GM21737 (cell line): ENCODE data around the gene TRMT2B.
"Not testable (repeated sequence)": the region's sequence is repeated elsewhere in the genome, so short reads cannot be mapped to it uniquely, and the experiment has no call there.

Experiments used
- ATAC-seq: cut with Tn5 transposase; IDR thresholded peaks from one replicate; pipeline ENCODE4 v1.9.1; 2021; ENCODE audit warnings: mild to moderate bottlenecking, moderate library complexity; ENCODE audit not compliant: unreplicated experiment

TRMT2B gene

GRCh38 chrX:101009090-101009489 is 42.8 kb downstream of the TRMT2B start:
- ATAC-seq, result no peak

GRCh38 chrX:100999451-100999850 is 52.5 kb downstream of the TRMT2B start:
- ATAC-seq, result no peak

GRCh38 chrX:100995469-100995868 is 56.4 kb downstream of the TRMT2B start:
- ATAC-seq, result no peak

DNA sequence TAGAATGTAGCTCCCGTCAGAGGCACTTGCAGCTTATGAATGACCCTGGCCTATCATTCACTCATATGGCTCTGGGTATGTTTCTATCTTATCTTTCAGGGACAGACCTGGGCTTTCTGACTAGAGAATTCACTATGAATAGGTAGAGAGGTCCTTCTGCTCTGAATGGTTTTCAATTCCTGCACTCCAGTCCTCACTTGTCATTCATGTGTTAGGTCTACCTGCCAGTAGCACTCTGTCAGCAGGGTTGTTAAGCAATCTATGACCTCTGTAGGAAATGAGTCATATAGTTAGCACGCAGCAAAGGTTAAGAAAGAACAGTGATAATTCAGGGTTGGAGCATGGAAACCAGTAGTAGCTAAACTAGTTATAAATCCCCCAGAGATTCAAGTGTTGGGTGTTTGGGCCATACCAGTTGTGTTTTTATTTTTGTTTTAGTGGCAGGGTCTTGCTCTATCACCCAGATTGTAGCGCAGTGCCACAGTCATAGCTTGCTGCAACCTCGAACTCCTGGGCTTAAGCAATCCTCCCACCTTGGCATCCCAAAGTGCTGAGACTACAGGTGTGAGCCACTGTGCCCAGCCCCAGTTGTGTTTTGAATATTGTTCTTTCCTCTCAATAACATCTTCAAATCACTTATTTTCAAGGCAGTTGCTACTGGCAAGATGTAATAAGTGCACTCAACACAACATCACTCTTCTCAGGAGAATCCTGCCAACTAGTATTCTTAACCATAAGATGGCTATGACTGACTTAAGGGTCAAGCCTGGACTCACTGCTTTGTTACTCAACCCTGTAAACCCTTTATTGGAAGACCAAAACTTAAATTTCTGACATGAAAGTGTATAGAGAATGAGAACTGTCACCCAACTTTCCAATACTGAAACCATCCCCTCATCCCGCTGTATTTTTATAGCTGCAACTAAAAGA is 57.3 kb downstream of the TRMT2B start:
- peak; percentile 80 for ATAC-seq

DNA sequence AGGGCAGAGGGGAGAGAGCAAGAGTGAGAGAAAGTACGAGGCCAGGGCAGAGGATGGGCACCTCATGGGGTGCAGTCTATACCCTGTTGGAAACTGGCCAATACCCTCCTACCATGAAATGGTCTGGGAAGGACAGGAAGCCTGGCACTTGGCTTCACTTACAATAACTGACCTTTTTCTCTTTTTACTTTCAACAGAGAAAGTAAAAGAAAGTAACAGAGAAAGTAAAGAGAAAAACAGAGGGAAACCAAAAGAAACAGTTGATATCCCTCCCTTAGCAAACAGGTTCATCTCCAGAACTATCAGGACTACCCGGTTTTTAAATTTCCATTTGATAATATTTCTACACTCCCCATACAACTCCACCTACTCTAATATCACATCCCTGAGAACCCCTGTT is 61.8 kb downstream of the TRMT2B start:
- ATAC-seq, result no peak

GRCh38 chrX:100984818-100985217 is 67.1 kb downstream of the TRMT2B start:
- no peak for ATAC-seq

GRCh38 chrX:100981498-100981845 is 70.4 kb downstream of the TRMT2B start:
- not testable (repeated sequence) for ATAC-seq

- no peak for ATAC-seq
Measured at GRCh38 chrX:100980608-100981497, 71.1 kb downstream of the TRMT2B start.

- no peak for ATAC-seq
Measured at GRCh38 chrX:100979881-100980607, 71.9 kb downstream of the TRMT2B start.

GRCh38 chrX:100976211-100976610 is 75.7 kb downstream of the TRMT2B start:
- ATAC-seq, result no peak

DNA sequence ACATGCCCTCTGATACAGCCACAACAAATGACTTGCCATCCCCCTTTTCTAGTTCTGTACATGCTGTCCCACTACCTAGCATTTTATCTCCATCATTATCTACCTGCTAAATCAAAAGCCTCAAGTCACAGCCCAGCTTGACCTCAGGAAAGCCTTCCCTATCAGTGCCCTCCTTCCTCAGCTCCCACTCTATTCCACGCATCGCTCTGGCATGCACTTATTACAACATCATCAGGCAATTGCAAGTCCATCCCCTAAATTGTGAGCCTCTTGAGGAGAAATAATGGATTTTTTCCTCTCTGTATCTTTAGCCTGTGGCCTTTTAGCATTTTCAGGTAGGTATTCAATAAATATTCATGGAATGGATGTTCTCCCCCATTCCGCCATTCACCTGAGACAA is 76.7 kb downstream of the TRMT2B start:
- ATAC-seq, result no peak

DNA sequence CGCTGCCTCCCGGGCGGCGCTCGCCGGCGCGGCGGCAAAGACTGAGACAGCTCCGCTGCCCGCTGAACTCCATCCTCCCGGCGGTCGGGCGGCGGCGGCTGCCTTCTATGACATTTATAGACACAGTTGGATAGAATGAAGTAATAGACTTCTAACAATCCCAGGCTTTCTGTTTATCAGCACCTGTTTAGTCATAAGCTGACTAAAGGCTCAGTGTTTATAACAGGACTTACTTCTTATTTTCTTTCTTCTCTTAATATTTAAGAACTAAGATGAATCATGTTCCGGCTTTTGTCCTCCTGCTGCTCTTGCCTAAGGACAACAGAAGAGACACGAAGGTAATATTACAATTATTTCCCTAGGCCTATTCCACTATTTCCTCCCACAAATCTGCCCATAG is 78.5 kb downstream of the TRMT2B start:
- ATAC-seq, result no peak

DNA sequence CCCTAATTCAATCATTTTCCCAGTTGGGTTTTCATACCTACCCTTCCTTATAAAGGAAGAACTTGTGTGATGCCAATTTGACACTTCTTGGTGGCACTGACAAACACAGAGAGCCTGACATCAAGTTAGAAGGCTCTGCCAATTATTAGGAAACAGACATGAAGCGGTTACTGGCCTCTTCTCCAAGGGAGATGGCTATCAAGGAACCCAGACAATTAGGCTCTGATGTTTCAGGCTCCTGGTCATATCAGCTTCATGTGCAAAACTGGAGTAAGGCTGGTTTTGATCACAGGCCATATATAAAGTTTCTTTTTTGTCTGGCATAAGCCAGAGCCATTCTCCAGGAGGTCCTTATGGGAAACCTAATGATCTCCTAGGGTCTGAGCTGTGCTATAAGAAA is 82.0 kb downstream of the TRMT2B start:
- ATAC-seq, result no peak

GRCh38 chrX:100969408-100969807 is 82.5 kb downstream of the TRMT2B start, which contains the start of gene ARL13A:
TSS of gene ARL13A (plus strand) at chrX:100969708. CDS start at chrX:100973690, 3,982 bp downstream.
- no peak for ATAC-seq

DNA sequence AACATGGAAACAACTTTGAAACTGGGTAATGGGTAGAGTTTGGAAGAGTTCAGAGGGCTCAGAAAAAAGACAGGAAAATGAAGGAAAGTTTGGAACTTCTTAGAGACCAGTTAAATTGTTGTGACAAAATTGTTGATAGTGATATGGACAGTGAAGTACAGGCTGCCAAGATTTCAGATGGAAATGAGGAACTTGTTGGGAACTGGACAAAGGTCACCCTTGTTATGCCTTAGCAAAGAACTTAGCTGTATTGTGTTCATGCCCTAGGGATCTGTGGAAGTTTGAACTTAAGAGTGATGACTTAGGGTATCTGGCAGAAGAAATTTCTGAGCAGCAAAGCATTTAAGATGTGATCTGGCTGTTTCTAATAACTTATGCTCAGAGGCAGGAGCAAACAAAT is 87.5 kb downstream of the TRMT2B start:
- no peak for ATAC-seq

DNA sequence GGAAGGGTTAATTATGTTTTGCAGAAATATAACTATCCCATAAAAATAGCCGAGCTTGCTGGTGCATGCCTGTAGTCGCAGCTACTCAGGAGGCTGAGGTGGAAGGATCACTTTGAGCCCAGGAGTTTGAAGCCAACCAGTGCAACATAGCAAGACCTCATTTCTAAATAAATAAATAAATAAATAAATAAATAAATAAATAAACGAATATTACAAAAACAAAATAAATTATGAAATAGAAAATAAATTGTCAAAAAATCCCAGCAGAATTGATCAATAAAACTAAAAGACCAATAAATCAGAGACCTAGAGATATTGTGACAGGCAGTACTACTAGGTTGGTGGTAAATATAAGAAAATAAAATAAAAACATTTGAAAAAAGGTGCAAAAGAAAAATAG is 89.1 kb downstream of the TRMT2B start:
- no peak for ATAC-seq
